Endothelial cell of umbilical vein (primary cell): ENCODE results near the gene NLGN1. TPM values are rescaled to one million over a fixed set of nuclear protein-coding genes. Genes with fewer than 3 reads are reported as not detected.

Experiments
- BruUV-seq: library from RNA; stranded (reverse); fragments of 400-500 nt; replicated peaks from 2 replicates; lab custom pipeline; 2021; lab: Mats Ljungman, UMichigan
- CTCF ChIA-PET: fragments of 300-600, 350-600 bp; sonication (Branson Sonifier 250); formaldehyde crosslinking; loops from one replicate; lab custom pipeline; 2021; ENCODE audit warnings: antibody characterized with exemption, inconsistent platforms; lab: Charles Lee
- POLR2A ChIA-PET: fragments of 300-600, 350-600 bp; sonication (Branson Sonifier 250); formaldehyde crosslinking; loops from one replicate; lab custom pipeline; 2021; ENCODE audit warnings: antibody characterized with exemption, inconsistent platforms; lab: Charles Lee
- DNase-seq: peaks from one replicate; pipeline ENCODE4 v3.0.0-alpha.2; 2011; ENCODE audit warnings: low read depth, low spot score
- FAIRE-seq: peaks from 2 replicates; lab custom pipeline; 2011; peaks lifted over from hg19 to GRCh38; lab: Jason Lieb, UNC
- H2AFZ ChIP-seq: 2 replicates; pipeline ENCODE4 v1.6.0; 2012; ENCODE audit warnings: low read depth, low read length, control low read depth, inconsistent platforms
- H3K27ac ChIP-seq: 2 replicates; pipeline ENCODE4 v1.5.1; 2011; ENCODE audit warnings: low read depth, mild to moderate bottlenecking, control low read depth, low read length, moderate library complexity; ENCODE audit not compliant: insufficient read depth
- H3K27me3 ChIP-seq, 2 experiments: 2 replicates each; pipeline versions ENCODE4 v1.6.0 to v1.6.1; 2011; ENCODE audit warnings: low read length in 2 of 2, mixed read lengths in 1 of 2; ENCODE audit not compliant: control insufficient read depth in 2 of 2, insufficient read depth in 2 of 2
- H3K36me3 ChIP-seq, 2 experiments: 2 replicates in 1 of 2; 3 replicates in 1 of 2; pipeline ENCODE4 v1.5.1; 2011; ENCODE audit warnings: low read length in 2 of 2, mild to moderate bottlenecking in 1 of 2, moderate library complexity in 1 of 2; ENCODE audit not compliant: control insufficient read depth in 2 of 2, insufficient read depth in 2 of 2; ENCODE audit errors: extremely low read depth in 1 of 2
- H3K4me1 ChIP-seq: 3 replicates; pipeline ENCODE4 v1.5.1; 2011; ENCODE audit warnings: mild to moderate bottlenecking, low read length; ENCODE audit not compliant: control insufficient read depth, insufficient read depth; ENCODE audit errors: extremely low read depth
- H3K4me2 ChIP-seq: 2 replicates; pipeline ENCODE4 v1.6.1; 2011; ENCODE audit warnings: low read length, control low read depth, mixed read lengths; ENCODE audit not compliant: insufficient read depth
- H3K4me3 ChIP-seq, 3 experiments: fragments of 200-600 bp in 1 of 3; sonication (generic), shearing (Covaris generic) in 1 of 3; replicated peaks in 1 of 3; 2 replicates each; pipeline ENCODE4 v1.5.1; 2011 to 2016; ENCODE audit warnings: control low read depth in 3 of 3, low read length in 3 of 3, mild to moderate bottlenecking in 2 of 3, inconsistent platforms in 1 of 3, low read depth in 1 of 3, moderate library complexity in 1 of 3; ENCODE audit not compliant: insufficient read depth in 1 of 3
- H3K79me2 ChIP-seq: 2 replicates; pipeline ENCODE4 v1.6.0; 2012; ENCODE audit warnings: low read length, inconsistent platforms; ENCODE audit not compliant: control insufficient read depth, insufficient read depth
- H3K9ac ChIP-seq: replicated peaks from 2 replicates; pipeline ENCODE3; 2011; ENCODE audit warnings: low read length, control low read depth; ENCODE audit not compliant: insufficient read depth; ENCODE audit errors: extremely low read depth
- H3K9me1 ChIP-seq: replicated peaks from 3 replicates; pipeline ENCODE4 v1.6.0; 2011; ENCODE audit warnings: mild to moderate bottlenecking, low read length; ENCODE audit not compliant: control insufficient read depth, insufficient read depth; ENCODE audit errors: extremely low read depth
- H3K9me3 ChIP-seq: replicated peaks from 2 replicates; pipeline ENCODE4 v1.5.1; 2012; ENCODE audit warnings: low read length, inconsistent platforms; ENCODE audit not compliant: control insufficient read depth, insufficient read depth
- H4K20me1 ChIP-seq: replicated peaks from 2 replicates; pipeline ENCODE3; 2011; ENCODE audit warnings: mild to moderate bottlenecking, low read length; ENCODE audit not compliant: control insufficient read depth, insufficient read depth; ENCODE audit errors: extremely low read depth
- CTCF ChIP-seq, 2 donors: IDR thresholded peaks; 1 replicate in 1 of 2; 2 replicates in 1 of 2; pipeline ENCODE4 v1.5.1; 2011; ENCODE audit warnings: low read length in 2 of 2, mild to moderate bottlenecking in 2 of 2, moderate library complexity in 2 of 2, control low read depth in 1 of 2, inconsistent platforms in 1 of 2, low read depth in 1 of 2; ENCODE audit not compliant: insufficient read depth in 1 of 2; ENCODE audit errors: extremely low read depth in 1 of 2
- EZH2 ChIP-seq: IDR thresholded peaks from 2 replicates; pipeline ENCODE4 v1.6.1; 2012; ENCODE audit warnings: borderline replicate concordance, low read depth, mild to moderate bottlenecking, moderate library complexity, low read length, inconsistent platforms; ENCODE audit not compliant: severe bottlenecking
- FOS ChIP-seq: IDR thresholded peaks from 2 replicates; pipeline ENCODE4 v1.6.1; 2011; ENCODE audit warnings: mild to moderate bottlenecking, low read length, moderate library complexity, borderline replicate concordance; ENCODE audit not compliant: insufficient read depth
- GATA2 ChIP-seq: IDR thresholded peaks from 2 replicates; pipeline ENCODE4 v1.7.0; 2011; ENCODE audit warnings: low read depth, mild to moderate bottlenecking, moderate library complexity, mixed read lengths, low read length; ENCODE audit not compliant: insufficient read length, insufficient read depth
- JUN ChIP-seq: IDR thresholded peaks from 2 replicates; pipeline ENCODE4 v1.6.1; 2011; ENCODE audit warnings: borderline replicate concordance, low read depth; ENCODE audit not compliant: insufficient read length, insufficient read depth
- MAX ChIP-seq: IDR thresholded peaks from 2 replicates; pipeline ENCODE4 v1.6.1; 2011; ENCODE audit not compliant: insufficient read depth, insufficient read length
- MYC ChIP-seq: IDR thresholded peaks from one replicate; pipeline ENCODE4 v1.6.1; 2011; ENCODE audit warnings: mild to moderate bottlenecking, low read depth, low read length
- POLR2A ChIP-seq: IDR thresholded peaks from 2 replicates; pipeline ENCODE4 v1.6.1; 2012; ENCODE audit warnings: low read depth, mild to moderate bottlenecking, control low read depth, low read length
- POLR2AphosphoS5 ChIP-seq: IDR thresholded peaks from 2 replicates; pipeline ENCODE4 v1.6.1; 2012; ENCODE audit warnings: low read depth, mild to moderate bottlenecking, control low read depth, low read length, moderate library complexity; ENCODE audit not compliant: insufficient read depth
- dilution Hi-C: fragments of 300-500 bp; cut with MboI; formaldehyde crosslinking; loops from one replicate; pipeline ENCODE4 v1.15.0; 2019; ENCODE audit warnings: low sequenced_read_pairs; ENCODE audit not compliant: extremely low pct_ligation_motif_present
- intact Hi-C: fragments of 100-400 bp; cut with micrococcal nuclease; formaldehyde crosslinking; loops from one replicate; pipeline ENCODE4 v1.10.0; 2022
- polyA plus RNA-seq, 4 experiments: library from polyadenylated mRNA; depleted of rRNA in 3 of 4; stranded (reverse) in 3 of 4; unstranded in 1 of 4; fragments of >200 nt; gene quantifications; 2 replicates each; pipeline versions ENCODE4 v1.2.1 to v1.2.3, GENCODE V29; 2011 to 2012; ENCODE audit warnings: missing spikeins in 1 of 4
- total RNA-seq: library from RNA; stranded (reverse); gene quantifications from 2 replicates; pipeline ENCODE4 v1.2.3, GENCODE V29; 2021

Gene NLGN1
- total and polyA plus RNA-seq, 2 donors (not counting 3 experiments of a cell fraction or from before 2014, with no cell fraction given) = 7.9 to 16.3 TPM

- FAIRE-seq (no peak), DNase-seq (no peak)
- Histone ChIP-seq H3K9me1 (no peaks in the 10 kb centered on the region), H4K20me1 (no peaks in the 10 kb centered on the region), H3K4me1 (no peaks in the 10 kb centered on the region), H3K9me3 (no peaks in the 10 kb centered on the region), H3K27ac (no peak overlapping the region), H3K4me3 (no peak overlapping the region), H3K9ac (no peak overlapping the region), H3K4me2 (no peak overlapping the region), H2AFZ (no peak overlapping the region), H3K27me3 (no peaks in the 10 kb centered on the region), H3K36me3 (no peaks in the 10 kb centered on the region), H3K79me2 (no peaks in the 10 kb centered on the region)
- ChIA-PET POLR2A (no interaction called here), CTCF (no interaction called here)
- no TSS peak for BruUV-seq
- intact Hi-C loops (no loop called here), dilution Hi-C loops (no loop called here)
- no peak for TF ChIP-seq MYC
- TF ChIP-seq GATA2 = no peak
- TF ChIP-seq EZH2 = no peak
- no peak for TF ChIP-seq POLR2A
- no peak for TF ChIP-seq FOS
- TF ChIP-seq MAX = no peak
- no peak for TF ChIP-seq CTCF (IDR thresholded peaks at IDR 0.05; ENCODE audit: extremely low read depth in 1 of 2, insufficient read depth in 1 of 2, low read depth in 1 of 2, low read length in 2 of 2)
- TF ChIP-seq JUN = no peak
- no peak for TF ChIP-seq POLR2AphosphoS5
These were observed 663.6 kb downstream of the NLGN1 start for GRCh38 chr3:174061162-174061561.
